Mesendoderm (in vitro differentiated cells): Measurements from ENCODE around the gene GLIS1.

Source experiments
- DNase-seq: peaks from one replicate; pipeline ENCODE4 v3.0.0; 2013
- H2AK5ac ChIP-seq: 2 replicates; pipeline ENCODE4 v1.6.1; 2013; ENCODE audit warnings: low read length, inconsistent platforms
- H2BK120ac ChIP-seq: 2 replicates; pipeline ENCODE4 v1.6.1; 2013; ENCODE audit warnings: low read depth, mild to moderate bottlenecking, low read length, moderate library complexity, mixed read lengths
- H2BK15ac ChIP-seq: replicated peaks from 2 replicates; pipeline ENCODE4 v1.6.1; 2013; ENCODE audit warnings: low read depth, mild to moderate bottlenecking, moderate library complexity
- H2BK5ac ChIP-seq: 2 replicates; pipeline ENCODE4 v1.6.1; 2013; ENCODE audit warnings: low read length, inconsistent platforms
- H3K18ac ChIP-seq: 2 replicates; pipeline ENCODE4 v1.6.1; 2013; ENCODE audit warnings: mild to moderate bottlenecking, low read length, mixed read lengths
- H3K23ac ChIP-seq: one replicate; pipeline ENCODE4 v1.6.1; 2013; ENCODE audit warnings: low read length
- H3K27ac ChIP-seq: 2 replicates; pipeline ENCODE4 v1.5.1; 2013; ENCODE audit warnings: low read depth, mild to moderate bottlenecking, inconsistent platforms, low read length, moderate library complexity
- H3K27me3 ChIP-seq: 2 replicates; pipeline ENCODE4 v1.6.1; 2013; ENCODE audit warnings: low read length, control low read depth, mild to moderate bottlenecking, inconsistent platforms; ENCODE audit not compliant: insufficient read depth, poor library complexity
- H3K36me3 ChIP-seq: 2 replicates; pipeline ENCODE4 v1.6.1; 2013; ENCODE audit warnings: low read length, inconsistent platforms; ENCODE audit not compliant: control insufficient read depth, insufficient read depth
- H3K4ac ChIP-seq: one replicate; pipeline ENCODE4 v1.6.1; 2013; ENCODE audit warnings: low read depth, mild to moderate bottlenecking, low read length, moderate library complexity
- H3K4me1 ChIP-seq: 2 replicates; pipeline ENCODE4 v1.6.1; 2013; ENCODE audit warnings: low read depth, low read length, inconsistent platforms; ENCODE audit not compliant: control insufficient read depth
- H3K4me2 ChIP-seq: 2 replicates; pipeline ENCODE4 v1.6.1; 2013; ENCODE audit warnings: low read length
- H3K4me3 ChIP-seq: 2 replicates; pipeline ENCODE4 v1.5.1; 2013; ENCODE audit warnings: mild to moderate bottlenecking, low read length
- H3K56ac ChIP-seq: one replicate; pipeline ENCODE4 v1.6.1; 2013; ENCODE audit warnings: low read length
- H3K79me1 ChIP-seq: 2 replicates; pipeline ENCODE4 v1.6.1; 2013; ENCODE audit warnings: low read length, inconsistent platforms
- H3K79me2 ChIP-seq: 2 replicates; pipeline ENCODE4 v1.6.1; 2013; ENCODE audit warnings: mild to moderate bottlenecking, low read length; ENCODE audit not compliant: control insufficient read depth, insufficient read depth
- H3K9ac ChIP-seq: 2 replicates; pipeline ENCODE4 v1.6.1; 2013; ENCODE audit warnings: low read length, inconsistent platforms
- H4K5ac ChIP-seq: one replicate; pipeline ENCODE4 v1.6.1; 2013; ENCODE audit warnings: low read length
- H4K8ac ChIP-seq: one replicate; pipeline ENCODE4 v1.6.1; 2013; ENCODE audit warnings: low read depth, mild to moderate bottlenecking, control low read depth, low read length, moderate library complexity
- WGBS: extraction: QIAGEN DNeasy Blood & Tissue Kit; methylation state at CpG from one replicate; pipeline ENCODE4 v1.1.7; 2013; ENCODE audit warnings: low lambda C conversion rate, missing lambda C conversion rate; ENCODE audit not compliant: insufficient coverage; ENCODE audit errors: extremely low coverage; 5-methylcytosine and 5-hydroxymethylcytosine counted together

The GLIS1 gene

DNA sequence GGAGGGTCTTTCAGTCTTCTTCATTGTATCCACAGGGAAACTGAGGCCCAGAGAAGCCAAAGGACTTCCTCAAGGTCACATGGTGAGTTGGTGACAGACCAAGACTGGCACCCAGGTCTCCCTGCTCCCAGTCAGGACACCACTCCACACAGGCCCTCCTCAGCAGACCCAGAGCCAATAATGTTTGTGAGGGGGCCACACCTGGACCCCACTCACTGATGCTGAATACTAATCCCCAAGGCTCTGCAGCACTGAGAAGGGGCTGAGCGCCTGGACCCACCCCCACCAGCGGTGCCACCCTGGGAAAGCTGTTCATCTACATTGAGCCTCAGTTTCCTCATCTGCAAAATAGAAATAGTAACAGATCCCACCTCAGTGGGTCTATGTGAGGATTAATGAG, 79.5 kb downstream of the GLIS1 start:
- H3K18ac ChIP-seq = no peak overlapping the region
- no CpG with 5 or more reads among the region's 2 CpGs for WGBS
- no peak overlapping the region for H2BK15ac ChIP-seq
- H3K56ac ChIP-seq = no peak overlapping the region
- DNase-seq = no peak
- no peaks in the 10 kb centered on the region for H3K27me3 ChIP-seq
- no peaks in the 10 kb centered on the region for H3K4me1 ChIP-seq
- H3K23ac ChIP-seq = no peak overlapping the region
- H2BK120ac ChIP-seq = no peak overlapping the region
- H3K4me2 ChIP-seq = no peak overlapping the region
- H3K36me3 ChIP-seq = no peaks in the 10 kb centered on the region
- peaks cover 7% of the 10 kb centered on the region for H3K79me1 ChIP-seq
- H4K5ac ChIP-seq = no peak overlapping the region
- H3K27ac ChIP-seq = no peak overlapping the region
- no peak overlapping the region for H3K4me3 ChIP-seq
- H2AK5ac ChIP-seq = no peak overlapping the region
- H2BK5ac ChIP-seq = no peak overlapping the region
- no peak overlapping the region for H3K4ac ChIP-seq
- no peaks in the 10 kb centered on the region for H3K79me2 ChIP-seq
- H4K8ac ChIP-seq = no peak overlapping the region
- no peak overlapping the region for H3K9ac ChIP-seq

DNA sequence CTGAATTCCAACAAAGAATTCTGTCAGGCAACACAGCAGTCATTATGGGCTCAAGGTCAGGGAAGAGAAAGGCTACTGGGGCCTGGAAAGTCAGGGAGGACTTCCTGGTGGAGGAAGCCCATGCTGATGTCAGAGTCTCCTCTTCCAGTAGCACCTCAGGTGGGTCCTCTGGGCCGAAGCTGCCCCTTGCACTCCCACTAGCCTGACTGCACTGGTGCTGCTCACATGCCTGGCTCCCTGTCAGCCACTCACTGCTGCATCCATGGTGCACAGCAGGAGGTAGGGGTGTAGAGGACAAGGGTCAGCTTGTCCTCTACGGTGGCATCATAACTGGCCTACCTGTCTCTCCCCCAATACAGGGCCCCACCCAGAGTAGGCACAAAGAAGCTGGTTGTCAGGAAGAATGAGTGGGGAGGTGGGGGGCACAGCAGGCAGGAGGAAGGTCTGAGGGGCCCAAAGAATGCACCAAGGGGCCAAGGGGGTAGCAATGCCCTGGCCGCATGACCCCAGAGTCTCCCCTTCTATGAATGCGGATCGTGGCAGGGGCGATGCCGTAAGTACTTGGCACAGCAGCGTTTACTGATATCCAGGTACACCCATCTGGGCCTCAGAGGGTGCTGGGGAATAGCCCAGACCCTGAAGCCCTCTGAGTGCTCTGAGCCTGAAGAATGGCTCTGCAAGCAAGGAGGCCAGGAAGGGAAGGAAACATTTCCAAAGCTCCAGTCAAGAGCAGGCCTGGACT, 80.3 kb downstream of the GLIS1 start:
- Histone ChIP-seq H3K4me3 (no peak overlapping the region), H3K4me2 (no peak overlapping the region), H3K9ac (no peak overlapping the region), H3K56ac (no peak overlapping the region), H4K8ac (no peak overlapping the region), H2AK5ac (no peak overlapping the region), H3K27ac (no peak overlapping the region), H2BK120ac (no peak overlapping the region), H4K5ac (no peak overlapping the region), H2BK15ac (no peak overlapping the region), H2BK5ac (no peak overlapping the region), H3K79me1 (peaks cover 9% of the 10 kb centered on the region), H3K4ac (no peak overlapping the region), H3K18ac (no peak overlapping the region), H3K4me1 (peaks cover 2% of the 10 kb centered on the region), H3K79me2 (no peaks in the 10 kb centered on the region), H3K36me3 (no peaks in the 10 kb centered on the region), H3K23ac (no peak overlapping the region), H3K27me3 (no peaks in the 10 kb centered on the region)
- no peak for DNase-seq
- WGBS = no CpG with 5 or more reads among the region's 8 CpGs

DNA sequence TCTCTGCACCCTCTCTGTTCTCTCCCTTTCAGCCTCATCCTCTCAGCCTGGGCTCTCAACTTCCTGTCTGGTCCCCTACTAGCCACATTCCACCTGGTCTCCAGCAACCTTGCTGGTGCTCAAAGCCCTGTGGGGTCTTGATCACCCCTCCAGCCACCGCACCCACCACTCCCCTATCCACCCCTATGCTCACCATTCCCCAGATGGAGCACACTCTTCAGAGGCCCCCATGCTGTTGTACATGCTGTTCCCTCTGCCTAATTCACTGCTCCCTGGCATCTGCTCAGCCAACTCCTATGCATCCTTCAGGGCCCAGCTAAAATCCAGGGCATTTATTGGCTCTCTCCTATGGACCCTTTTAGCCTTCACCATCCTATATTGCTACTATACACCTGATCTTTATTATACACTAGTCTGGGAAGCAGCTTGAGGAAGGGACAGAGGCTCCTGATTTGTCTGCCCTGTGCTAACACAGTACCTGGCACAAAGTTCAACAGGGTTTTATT, 81.0 kb downstream of the GLIS1 start:
- Histone ChIP-seq H3K9ac (no peak overlapping the region), H3K56ac (no peak overlapping the region), H3K27ac (no peak overlapping the region), H4K5ac (no peak overlapping the region), H2BK15ac (no peak overlapping the region), H3K79me2 (no peaks in the 10 kb centered on the region), H2BK120ac (no peak overlapping the region), H2BK5ac (no peak overlapping the region), H4K8ac (no peak overlapping the region), H3K4ac (no peak overlapping the region), H2AK5ac (no peak overlapping the region), H3K18ac (no peak overlapping the region), H3K4me1 (peaks cover 2% of the 10 kb centered on the region), H3K4me3 (no peak overlapping the region), H3K23ac (no peak overlapping the region), H3K27me3 (no peaks in the 10 kb centered on the region), H3K36me3 (no peaks in the 10 kb centered on the region), H3K4me2 (no peak overlapping the region), H3K79me1 (peaks cover 9% of the 10 kb centered on the region)
- no peak for DNase-seq
- WGBS = no CpG with 5 or more reads among the region's 1 CpG

DNA sequence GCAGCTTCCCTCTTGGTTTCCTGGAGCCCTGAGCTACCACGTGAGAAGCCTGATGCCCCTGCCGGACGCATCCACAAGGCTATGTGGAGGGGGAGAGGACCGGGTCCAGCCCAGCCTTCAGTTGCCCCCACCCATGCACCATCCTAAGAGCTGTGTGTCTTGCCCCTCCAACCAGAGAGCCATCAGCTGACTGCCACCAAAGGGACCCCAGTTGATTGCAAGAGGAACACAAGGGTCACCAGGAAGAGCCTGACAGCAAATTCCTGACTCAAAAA, 81.5 kb downstream of the GLIS1 start:
- no peak overlapping the region for H3K27ac ChIP-seq
- H2BK15ac ChIP-seq = no peak overlapping the region
- H3K36me3 ChIP-seq = no peaks in the 10 kb centered on the region
- H3K56ac ChIP-seq = no peak overlapping the region
- no peak overlapping the region for H2BK120ac ChIP-seq
- DNase-seq = no peak
- H3K27me3 ChIP-seq = no peaks in the 10 kb centered on the region
- no peak overlapping the region for H3K23ac ChIP-seq
- H3K79me2 ChIP-seq = no peaks in the 10 kb centered on the region
- H3K4ac ChIP-seq = no peak overlapping the region
- no CpG with 5 or more reads among the region's 4 CpGs for WGBS
- peaks cover 2% of the 10 kb centered on the region for H3K4me1 ChIP-seq
- H3K4me2 ChIP-seq = no peak overlapping the region
- H2BK5ac ChIP-seq = no peak overlapping the region
- no peak overlapping the region for H4K5ac ChIP-seq
- no peak overlapping the region for H2AK5ac ChIP-seq
- no peak overlapping the region for H3K9ac ChIP-seq
- H3K18ac ChIP-seq = no peak overlapping the region
- no peak overlapping the region for H3K4me3 ChIP-seq
- no peak overlapping the region for H4K8ac ChIP-seq
- peaks cover 9% of the 10 kb centered on the region for H3K79me1 ChIP-seq

DNA sequence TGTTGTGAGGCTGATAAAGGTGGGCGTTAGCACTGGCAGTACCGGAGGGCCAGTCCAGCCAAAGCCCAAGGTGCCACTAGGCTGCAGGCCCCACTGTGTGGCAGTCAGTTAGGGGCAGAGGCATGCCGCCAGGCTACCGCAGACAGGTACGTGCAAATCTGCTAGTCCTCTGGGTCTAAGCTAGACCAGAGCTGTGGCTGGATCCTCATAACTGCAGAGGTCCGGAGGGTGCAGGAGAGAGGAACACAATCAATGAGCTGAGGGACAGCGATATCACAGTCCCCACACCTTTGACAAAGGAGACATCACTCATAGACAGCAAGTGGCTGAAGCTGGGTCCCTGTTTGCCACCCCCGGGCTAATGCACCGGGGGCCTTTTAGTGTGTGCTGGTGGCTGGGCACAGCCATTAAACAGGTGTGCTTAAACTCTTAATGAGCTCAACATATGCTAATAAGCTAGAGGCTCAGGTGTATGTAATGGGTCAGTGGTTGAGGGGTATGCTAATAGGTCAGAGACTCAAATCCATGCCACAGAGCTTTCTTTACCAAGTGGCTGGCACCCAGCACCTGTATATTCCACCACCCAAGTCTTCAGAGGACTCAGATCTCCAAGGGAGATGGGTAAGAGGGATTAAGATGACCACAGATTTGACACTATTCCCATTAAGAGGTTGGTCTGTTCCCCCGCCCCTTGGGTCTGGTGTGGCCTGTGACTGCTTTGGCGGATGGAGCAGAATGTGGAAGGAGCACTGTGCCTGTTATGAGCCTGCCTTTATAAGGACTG, 82.0 kb downstream of the GLIS1 start:
- Histone ChIP-seq H2BK5ac (no peak overlapping the region), H3K27me3 (no peaks in the 10 kb centered on the region), H3K79me1 (peaks cover 9% of the 10 kb centered on the region), H2AK5ac (no peak overlapping the region), H3K23ac (no peak overlapping the region), H3K27ac (no peak overlapping the region), H3K4me3 (no peak overlapping the region), H4K5ac (no peak overlapping the region), H2BK120ac (no peak overlapping the region), H3K4me1 (peaks cover 2% of the 10 kb centered on the region), H3K36me3 (no peaks in the 10 kb centered on the region), H3K9ac (no peak overlapping the region), H2BK15ac (no peak overlapping the region), H3K4ac (no peak overlapping the region), H4K8ac (no peak overlapping the region), H3K4me2 (no peak overlapping the region), H3K79me2 (no peaks in the 10 kb centered on the region), H3K56ac (no peak overlapping the region), H3K18ac (no peak overlapping the region)
- DNase-seq = no peak
- no CpG with 5 or more reads among the region's 11 CpGs for WGBS
